GM12875 (cell line): Measurements from ENCODE around the gene EMP2.

ENCODE experiments used
- H3K4me3 ChIP-seq: one replicate; pipeline ENCODE4 v1.5.1; 2011; ENCODE audit warnings: low read depth, low read length, control low read depth
- TF ChIP-seq, protein P1 (sequence below): IDR thresholded peaks from 2 replicates; pipeline ENCODE4 v1.5.1; 2011; ENCODE audit warnings: low read depth, mild to moderate bottlenecking, control low read depth, inconsistent platforms, low read length, moderate library complexity, borderline replicate concordance; ENCODE audit not compliant: insufficient read depth

The EMP2 gene

DNA sequence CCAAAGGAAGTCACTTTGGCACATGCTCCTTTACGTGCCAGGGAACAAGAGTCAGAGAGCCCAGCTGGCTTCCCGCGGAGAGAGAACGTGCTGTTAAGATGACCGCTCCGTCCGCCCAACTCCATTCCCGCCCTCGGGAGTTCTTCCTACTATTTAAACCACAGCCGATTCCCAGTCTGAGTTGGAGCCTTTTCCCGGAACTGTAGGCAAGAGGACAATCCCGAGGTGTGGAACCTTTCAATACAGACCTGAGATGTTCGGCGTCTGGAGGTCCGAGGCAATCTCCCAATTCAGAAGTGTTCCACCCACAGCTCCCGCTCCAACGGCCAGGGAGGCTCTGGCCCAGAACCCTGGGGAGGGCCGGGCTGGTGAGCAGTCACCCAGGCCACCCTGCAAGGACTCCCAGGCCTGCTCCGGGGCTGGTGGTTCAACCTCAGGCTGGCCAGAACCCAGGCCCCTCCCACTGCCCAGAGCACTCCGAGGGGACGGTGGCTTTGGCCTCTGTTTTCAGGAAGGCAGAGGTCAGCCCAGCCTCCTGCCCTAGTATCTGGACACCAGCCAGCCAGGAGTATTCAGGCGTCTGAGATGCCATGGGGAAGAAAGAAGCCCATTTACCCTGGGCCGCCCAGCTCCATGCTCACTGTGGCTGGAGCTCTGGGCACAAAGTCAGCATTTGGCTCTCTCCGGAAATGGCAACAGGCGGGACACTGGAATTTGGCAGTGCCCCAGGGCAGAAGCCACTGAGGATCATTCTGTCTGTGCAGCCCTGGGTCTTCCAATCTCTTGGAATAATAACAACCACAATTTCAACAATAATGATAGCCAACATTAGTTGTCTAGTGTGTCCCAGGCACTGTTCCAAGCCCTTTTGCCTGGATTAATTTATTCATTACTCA, 21.4 kb downstream of the EMP2 start:
- H3K4me3 ChIP-seq: no peak overlapping the region

DNA sequence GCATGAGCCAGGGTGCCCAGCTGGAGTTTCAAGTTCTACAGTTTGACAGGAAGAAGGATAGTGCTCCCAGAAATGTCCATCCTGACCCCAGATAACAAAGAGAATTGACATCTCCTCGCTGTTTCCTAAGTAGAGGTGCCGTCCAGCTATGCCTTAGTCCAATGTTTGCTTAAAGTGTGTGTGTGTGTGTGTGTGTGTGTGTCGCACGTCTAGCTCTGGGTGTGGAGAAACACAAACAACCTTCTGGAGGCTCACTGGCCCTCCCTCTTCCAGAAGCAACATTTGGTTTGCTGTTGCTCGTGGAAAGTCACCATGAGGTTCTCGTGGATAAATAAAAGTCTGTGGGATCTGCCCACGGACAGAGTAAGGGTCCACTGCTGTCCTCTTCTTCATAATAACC, 22.1 kb downstream of the EMP2 start:
- no peak overlapping the region for H3K4me3 ChIP-seq
- TF ChIP-seq, protein P1, sequence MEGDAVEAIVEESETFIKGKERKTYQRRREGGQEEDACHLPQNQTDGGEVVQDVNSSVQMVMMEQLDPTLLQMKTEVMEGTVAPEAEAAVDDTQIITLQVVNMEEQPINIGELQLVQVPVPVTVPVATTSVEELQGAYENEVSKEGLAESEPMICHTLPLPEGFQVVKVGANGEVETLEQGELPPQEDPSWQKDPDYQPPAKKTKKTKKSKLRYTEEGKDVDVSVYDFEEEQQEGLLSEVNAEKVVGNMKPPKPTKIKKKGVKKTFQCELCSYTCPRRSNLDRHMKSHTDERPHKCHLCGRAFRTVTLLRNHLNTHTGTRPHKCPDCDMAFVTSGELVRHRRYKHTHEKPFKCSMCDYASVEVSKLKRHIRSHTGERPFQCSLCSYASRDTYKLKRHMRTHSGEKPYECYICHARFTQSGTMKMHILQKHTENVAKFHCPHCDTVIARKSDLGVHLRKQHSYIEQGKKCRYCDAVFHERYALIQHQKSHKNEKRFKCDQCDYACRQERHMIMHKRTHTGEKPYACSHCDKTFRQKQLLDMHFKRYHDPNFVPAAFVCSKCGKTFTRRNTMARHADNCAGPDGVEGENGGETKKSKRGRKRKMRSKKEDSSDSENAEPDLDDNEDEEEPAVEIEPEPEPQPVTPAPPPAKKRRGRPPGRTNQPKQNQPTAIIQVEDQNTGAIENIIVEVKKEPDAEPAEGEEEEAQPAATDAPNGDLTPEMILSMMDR: no peak

More for the DNA sequence above, 21.4 kb downstream of the EMP2 start:
- TF ChIP-seq, protein P1: no peak

DNA sequence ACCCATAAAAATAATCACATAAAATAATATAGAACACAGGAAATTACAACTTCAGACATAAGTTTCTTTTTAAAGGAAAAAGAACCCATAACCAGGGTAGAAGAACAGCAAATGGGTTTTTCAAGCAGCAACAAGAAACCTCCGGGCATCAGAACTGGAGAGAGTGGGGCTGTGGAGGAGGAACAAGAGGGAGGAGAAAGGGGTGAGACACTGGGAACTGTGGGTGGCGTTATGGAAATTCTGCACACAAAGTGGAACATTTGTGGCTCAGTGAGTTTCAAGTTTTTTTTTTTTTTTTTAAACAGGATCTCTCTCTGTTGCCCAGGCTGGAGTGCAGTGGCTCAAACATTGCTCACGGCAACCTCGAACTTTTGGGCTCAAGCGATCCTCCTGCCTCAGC, 22.6 kb downstream of the EMP2 start:
- TF ChIP-seq, protein P1: no peak

DNA sequence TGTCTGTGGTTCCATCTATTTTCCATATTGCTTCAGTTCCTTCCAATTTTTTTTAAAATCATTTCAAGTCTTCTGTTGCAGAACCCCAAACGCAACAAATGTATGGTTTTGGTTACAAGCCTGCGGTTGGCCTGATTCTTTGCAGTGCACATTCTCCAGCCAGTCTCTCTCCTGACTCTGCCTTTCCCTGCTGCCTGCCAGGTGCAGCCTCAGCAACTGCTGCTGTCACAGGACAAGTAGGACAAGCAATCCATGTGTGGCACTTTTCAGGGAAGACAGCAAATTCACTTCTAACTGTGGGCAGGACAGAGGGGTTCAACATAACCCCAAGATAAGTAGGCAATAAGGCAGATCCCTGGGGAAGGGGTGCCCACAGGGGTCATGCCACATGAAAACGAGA, 24.2 kb downstream of the EMP2 start:
- H3K4me3 ChIP-seq: no peak overlapping the region
- TF ChIP-seq, protein P1: no peak

More for the DNA sequence above, 22.6 kb downstream of the EMP2 start:
- no peak overlapping the region for H3K4me3 ChIP-seq

DNA sequence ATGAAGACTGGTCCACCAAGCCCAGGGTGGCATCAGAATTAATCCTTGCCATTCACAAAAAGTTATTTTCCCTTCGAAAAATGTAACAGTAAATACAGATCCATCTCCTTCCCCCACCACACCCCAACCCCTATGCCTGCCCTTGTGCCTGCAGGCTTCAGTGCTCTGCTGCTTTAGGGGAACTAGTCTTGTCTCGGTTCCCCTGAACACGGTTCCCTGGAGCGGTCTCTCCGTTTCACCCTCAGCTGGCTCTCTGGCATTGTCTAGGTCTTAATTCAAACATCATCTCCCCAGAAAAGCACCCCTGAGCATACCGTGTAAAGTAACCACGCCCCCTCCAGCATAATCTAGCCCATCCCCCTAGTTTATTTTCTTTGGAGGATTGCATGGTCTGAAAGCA, 25.8 kb downstream of the EMP2 start:
- H3K4me3 ChIP-seq: no peak overlapping the region
- TF ChIP-seq, protein P1: no peak

DNA sequence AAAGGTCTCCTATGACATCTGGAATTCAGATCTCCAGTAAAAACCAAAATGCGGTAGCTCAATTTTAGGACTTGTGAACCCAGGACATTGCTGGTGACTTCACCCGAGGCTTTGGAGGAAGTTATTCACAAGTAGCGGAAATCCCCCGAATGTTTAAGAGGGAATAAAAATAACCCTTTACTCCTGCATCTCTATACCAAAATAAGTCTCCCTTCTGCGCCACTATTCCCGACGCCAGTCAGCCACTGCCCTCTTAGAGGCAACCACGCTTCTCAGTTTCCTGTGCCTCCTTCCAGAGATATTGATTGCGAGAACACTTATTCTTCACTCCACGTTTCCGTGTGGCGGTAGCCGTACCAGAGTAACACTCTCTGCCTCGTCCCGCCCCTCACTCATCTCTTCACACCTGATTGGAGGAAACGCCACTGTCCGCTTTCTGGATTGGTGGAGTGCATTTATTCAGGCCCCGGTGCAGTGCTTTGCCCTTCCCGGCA, 27.4 kb downstream of the EMP2 start:
- TF ChIP-seq, protein P1: no peak
- peak overlapping the region; percentile 25 for H3K4me3 ChIP-seq

DNA sequence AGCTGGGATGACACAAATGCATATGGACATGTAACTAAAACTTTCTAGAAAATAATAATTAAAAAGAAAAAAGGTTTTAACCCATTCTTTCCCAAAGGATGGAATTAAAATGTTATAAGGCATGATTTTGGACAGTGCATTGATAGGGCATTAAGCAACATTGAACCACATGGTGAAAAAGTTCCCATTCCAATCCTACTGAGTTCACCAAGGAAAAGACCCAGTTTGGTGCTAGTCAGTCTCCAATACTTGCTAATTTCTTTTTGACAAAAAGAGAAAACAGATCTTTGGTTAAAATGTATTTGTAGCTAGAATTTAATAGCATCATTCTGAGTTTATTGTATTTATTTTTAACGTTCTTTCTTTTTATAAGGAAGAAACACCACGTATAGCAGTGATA, 28.1 kb downstream of the EMP2 start:
- H3K4me3 ChIP-seq: no peak overlapping the region
- TF ChIP-seq, protein P1: no peak
